ENCODE results near the gene BMPER.

DNA sequence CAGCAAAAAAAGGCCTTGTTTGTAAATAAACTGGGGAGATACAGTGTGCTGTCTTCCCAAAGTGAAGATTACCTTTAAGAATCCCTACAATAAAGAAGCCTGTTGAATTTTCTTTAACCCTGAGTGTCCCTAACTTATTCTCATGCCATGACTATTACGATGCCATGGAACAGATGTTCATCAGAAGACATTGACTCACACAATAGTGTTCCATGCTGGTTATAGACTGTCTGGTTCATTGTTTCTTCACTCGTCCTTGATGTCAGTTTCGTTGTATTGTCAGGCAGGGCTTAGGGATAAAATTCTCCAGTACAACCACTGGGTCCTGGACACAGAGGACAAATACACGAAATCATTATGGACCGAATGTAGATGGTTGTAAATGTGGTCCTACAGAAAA is 36.2 kb upstream of the BMPER start:
- TF ChIP-seq, protein P1, sequence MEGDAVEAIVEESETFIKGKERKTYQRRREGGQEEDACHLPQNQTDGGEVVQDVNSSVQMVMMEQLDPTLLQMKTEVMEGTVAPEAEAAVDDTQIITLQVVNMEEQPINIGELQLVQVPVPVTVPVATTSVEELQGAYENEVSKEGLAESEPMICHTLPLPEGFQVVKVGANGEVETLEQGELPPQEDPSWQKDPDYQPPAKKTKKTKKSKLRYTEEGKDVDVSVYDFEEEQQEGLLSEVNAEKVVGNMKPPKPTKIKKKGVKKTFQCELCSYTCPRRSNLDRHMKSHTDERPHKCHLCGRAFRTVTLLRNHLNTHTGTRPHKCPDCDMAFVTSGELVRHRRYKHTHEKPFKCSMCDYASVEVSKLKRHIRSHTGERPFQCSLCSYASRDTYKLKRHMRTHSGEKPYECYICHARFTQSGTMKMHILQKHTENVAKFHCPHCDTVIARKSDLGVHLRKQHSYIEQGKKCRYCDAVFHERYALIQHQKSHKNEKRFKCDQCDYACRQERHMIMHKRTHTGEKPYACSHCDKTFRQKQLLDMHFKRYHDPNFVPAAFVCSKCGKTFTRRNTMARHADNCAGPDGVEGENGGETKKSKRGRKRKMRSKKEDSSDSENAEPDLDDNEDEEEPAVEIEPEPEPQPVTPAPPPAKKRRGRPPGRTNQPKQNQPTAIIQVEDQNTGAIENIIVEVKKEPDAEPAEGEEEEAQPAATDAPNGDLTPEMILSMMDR (conservative IDR thresholded peaks at IDR 0.05; ENCODE audit: low read depth, low read length): no peak
- no peak for TF ChIP-seq EZH2 (IDR thresholded peaks at IDR 0.05; ENCODE audit: borderline replicate concordance, low read depth, low read length, poor library complexity, severe bottlenecking)
